NCI-H146 treated with DMSO at 0.1 percent for 48 hours (cell line): ENCODE results near the gene POFUT1.
"Not testable (repeated sequence)": the region's sequence is repeated elsewhere in the genome, so short reads cannot be mapped to it uniquely, and the experiment has no call there.

Experiments used
- DNase-seq: peaks from one replicate; lab custom pipeline; 2025; ENCODE audit not compliant: unreplicated experiment; lab: John Stamatoyannopoulos, UW

The POFUT1 gene

DNA sequence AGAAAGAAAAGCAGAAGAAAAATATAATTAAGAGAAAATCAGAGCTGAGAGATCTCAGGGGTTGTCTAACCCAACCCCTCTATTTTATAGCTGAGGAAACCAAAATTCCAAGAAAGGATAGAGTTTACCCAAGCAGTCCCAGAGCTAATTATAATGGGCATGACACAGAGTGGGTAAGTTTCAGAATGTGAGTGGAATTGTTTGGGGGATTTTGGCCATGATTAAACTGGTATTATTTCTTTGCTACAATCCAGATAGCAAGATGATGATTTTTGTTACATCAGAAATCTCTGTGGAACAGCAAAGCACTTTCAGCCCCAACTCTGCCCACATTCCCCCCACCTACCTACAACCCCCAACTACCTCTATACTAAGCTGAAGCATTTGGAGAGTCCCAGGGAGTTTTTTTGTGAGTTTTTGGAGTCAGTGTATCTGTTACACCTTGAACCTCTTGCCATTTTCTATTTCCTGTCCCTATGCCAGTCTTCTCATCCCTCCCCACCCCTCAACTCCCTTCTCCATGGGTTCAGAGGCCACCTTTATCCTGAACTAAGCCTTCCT, 24.7 kb downstream of the POFUT1 start:
- DNase-seq: no peak

DNA sequence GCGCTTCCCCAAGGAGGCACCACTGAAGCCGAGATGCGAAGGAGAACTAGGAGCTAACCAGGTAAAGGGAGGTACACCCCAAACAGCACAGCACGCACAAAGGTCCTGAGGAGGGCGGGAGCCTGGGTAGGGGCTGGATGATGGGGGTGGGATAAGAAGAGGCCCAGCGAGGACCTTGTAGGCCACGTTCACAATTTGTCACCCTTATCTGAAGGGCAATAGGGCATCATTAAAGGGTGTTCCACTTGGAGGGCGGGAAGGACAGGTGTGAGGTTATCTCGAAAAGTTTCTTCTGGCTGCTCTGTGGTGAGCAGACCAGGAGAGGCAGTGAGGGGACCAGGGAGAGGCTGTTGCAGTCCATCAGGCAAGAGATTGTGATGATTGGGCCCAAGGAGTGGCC, 25.6 kb downstream of the POFUT1 start:
- no peak for DNase-seq

DNA sequence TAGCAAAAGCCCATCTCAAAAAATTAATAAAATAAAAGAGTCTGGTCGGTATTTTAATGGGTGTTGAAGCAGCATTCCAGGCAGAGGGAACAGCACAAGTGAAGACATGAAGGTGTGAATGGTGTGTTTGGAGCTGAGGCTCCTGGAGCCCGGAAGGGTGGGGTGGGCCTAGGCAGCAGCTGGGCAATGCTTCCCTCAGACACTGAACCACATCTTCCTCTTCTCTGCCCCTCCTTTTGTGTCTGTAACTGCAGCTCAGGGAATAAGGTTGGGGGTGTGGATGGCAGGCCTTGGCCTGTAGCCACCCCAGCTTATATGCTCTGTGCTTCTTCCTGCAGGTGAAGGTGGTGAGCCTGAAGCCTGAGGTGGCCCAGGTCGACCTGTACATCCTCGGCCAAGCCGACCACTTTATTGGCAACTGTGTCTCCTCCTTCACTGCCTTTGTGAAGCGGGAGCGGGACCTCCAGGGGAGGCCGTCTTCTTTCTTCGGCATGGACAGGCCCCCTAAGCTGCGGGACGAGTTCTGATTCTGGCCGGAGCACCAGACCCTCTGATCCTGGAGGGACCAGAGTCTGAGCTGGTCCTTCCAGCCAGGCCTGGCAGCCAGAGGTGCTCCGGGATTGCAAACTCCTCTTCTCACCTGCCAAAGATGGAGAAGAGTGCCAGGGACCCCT, 26.6 kb downstream of the POFUT1 start:
- DNase-seq: no peak

DNA sequence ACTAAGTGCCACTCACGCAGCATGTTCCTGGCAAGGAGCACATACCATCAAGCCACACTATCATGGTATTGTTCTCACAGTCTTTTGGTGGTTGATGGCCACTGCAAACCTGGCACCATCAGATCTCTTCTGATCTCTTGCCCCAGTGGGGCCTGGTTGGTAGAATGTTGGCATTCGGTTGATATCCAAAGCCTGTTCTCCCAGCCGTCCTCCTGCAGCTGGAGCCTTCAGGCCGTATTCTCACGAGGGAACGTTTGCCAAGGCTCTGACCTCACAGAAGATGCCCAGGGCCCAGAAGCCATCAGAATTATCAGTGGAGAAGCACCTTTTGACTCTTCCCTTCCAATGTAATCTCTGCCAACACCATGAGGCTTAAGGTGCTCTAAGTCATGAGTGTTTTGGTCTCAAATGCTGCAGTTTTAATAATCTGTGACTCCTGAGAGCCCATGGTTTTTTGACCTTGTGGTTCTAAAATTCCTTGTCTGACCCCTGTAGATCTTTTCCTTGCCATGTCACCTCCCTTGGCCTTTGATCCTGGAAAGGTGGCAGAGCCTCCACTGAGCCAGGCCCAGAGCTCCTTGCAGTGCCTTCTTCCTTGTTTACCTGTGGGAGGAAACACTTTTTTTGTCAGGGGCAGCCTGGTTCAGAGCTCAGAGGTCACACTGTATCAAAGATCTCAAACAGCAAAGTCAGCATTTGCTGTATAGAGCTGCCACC, 27.8 kb downstream of the POFUT1 start:
- DNase-seq: no peak

DNA sequence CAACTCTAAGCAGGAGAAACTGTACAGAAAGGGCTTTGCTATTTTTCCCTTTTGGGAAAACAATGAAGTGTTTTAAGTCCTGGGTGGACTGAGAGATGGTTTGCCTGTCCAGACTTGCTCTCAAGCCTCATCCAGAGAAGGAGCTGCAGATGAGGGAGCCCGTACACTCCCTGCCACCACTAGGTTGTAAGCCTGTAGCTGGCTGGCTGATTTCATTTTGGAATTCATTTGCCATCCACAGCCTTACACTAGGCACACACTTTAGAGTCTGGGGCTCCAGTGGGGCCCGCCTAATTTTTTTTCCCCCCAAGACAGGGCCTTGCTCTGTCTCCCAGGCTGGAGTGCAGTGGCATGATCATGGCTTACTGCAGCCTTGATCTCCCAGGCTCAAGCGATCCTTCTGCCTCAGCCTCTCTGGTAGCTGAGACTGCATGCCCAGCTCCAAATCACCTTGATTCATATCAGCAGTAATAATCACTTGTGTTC, 28.4 kb downstream of the POFUT1 start:
- DNase-seq: no peak

- no peak for DNase-seq
These were observed 29.1 kb downstream of the POFUT1 start for GRCh38 chr20:32236819-32237218.

- no peak for DNase-seq
These were observed 29.7 kb downstream of the POFUT1 start for GRCh38 chr20:32237419-32237818.

DNA sequence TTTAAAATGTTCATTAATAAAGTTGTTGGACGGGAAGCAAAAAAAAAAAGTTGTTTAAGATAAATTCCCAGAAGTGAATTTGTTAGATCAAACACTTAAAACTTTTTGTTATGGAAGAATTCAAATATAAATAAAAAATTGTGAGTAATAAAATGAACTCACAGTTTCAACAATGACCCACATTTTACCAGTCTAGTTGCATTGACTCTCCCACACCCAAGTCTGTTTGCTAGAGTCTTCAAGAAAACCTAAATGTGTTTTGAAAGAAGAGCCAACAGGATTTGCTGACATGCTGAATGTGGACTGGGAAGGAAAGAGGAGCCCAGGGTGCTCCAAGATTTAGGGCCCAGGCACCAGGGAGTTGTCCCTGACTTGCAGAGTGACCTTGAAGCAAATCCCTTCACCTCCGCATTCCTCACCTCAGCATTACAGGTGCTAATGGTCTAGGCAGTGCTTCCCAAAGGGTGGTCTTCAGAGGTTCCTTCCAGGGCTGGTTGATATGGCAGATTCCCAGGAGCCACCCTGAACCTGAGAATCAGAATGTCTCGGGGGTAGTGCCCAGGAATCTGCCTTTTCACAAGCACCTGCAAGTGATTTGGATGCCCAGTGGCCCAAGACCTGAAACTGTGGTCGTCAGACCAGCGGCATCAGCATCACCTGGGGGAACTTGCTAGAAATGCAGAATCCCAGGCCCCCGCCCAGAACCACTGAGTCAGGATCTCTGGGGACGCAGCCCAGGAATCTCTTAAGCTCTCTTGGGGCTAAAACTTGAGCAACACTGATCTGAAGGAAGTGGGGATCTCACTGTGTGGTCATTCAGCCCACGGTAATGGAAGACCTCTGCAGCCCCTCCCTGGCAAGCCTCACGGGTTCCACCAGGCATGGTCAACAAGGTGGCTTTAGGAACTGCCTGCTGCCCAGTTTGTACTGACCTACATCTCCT, 31.1 kb downstream of the POFUT1 start:
- DNase-seq: no peak

GRCh38 chr20:32240205-32240604, 32.5 kb downstream of the POFUT1 start:
- DNase-seq: peak; percentile 47

DNA sequence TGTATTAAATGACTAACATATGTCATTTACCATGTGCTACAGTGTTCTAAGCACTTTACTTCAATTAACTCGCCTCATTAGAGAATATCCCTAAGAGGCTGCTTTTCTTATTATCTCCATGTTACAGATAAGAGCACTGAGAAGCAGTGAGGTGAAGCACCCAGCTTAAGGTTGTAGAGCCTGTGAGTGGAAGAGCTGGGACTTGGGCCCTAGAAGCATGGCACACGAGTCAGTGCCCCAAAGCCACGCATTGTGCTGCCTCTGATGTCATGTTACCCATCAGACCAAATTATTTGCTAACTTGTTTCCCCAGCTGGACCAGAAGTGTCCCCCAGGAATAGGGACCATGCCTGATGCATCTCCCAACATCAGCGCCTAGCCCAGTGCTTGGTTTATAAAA, 34.1 kb downstream of the POFUT1 start:
- DNase-seq: no peak

DNA sequence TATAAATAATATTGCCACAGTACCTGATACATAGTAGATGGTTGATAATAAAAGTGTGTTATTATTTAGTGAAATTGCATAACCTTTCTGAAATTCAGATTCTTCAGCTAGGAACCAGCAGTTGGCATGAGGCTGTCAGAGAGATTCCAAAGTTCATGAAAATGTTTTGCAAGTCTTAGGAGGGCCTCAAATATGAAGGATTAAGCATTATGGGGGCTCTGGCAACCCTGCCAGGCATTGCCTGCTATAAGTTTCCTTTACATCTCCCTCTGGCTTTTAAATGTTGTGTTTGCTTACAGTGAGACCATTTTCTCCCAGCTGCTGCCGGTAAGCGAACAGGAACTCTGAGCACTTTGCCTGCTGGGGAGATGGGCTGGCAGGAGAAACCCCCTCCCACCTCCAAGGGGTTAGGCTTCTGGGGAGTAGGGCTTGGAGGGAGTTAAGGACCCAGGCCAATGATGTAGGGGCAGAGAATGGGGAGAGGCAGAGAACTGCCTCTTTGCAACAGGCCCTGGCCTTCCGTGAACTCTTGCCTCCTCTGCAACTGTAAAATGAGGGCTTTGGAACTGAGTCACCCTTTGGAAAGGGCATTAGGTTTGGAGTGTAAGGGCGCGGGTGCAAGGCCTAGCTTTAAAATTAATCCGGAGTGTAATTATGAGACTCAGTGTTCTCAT, 36.6 kb downstream of the POFUT1 start:
- no peak for DNase-seq

GRCh38 chr20:32244959-32245358, 37.3 kb downstream of the POFUT1 start:
- DNase-seq: no peak

GRCh38 chr20:32246208-32246607, 38.5 kb downstream of the POFUT1 start:
- DNase-seq: not testable (repeated sequence)

- DNase-seq: no peak
These were observed 40.4 kb downstream of the POFUT1 start for GRCh38 chr20:32248043-32248442.

DNA sequence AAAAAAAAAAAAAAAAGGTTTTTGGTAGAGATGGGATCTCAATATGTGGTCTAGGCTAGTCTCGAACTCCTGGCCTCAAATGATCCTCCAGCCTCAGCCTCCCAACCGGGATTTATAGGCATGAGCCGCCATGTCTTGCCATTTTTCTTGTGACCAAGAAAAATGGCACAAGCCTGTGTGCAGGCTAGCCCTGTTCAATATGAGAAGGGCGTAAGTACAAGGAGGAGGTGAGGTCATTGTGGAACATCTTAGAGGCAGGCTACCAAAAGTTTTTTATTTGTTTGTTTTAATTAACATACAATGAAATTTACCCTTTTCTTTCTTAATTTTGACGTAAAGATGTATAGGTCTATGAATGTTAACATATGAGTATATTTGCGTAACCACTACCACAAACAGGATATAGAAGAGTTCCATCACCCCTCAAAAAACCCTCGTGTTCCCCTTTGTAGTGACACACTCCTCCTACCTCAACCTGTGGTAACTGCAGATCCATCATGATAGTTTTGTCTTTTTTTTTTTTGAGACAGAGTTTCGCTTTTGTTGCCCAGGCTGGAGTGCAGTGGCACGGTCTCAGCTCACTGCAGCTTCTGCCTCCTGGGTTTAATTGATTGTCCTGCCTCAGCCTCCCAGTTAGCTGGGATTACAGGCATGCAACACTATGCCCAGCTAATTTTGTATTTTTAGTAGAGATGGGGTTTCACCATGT, 41.5 kb downstream of the POFUT1 start:
- no peak for DNase-seq

GRCh38 chr20:32251470-32251869, 43.8 kb downstream of the POFUT1 start:
- no peak for DNase-seq

DNA sequence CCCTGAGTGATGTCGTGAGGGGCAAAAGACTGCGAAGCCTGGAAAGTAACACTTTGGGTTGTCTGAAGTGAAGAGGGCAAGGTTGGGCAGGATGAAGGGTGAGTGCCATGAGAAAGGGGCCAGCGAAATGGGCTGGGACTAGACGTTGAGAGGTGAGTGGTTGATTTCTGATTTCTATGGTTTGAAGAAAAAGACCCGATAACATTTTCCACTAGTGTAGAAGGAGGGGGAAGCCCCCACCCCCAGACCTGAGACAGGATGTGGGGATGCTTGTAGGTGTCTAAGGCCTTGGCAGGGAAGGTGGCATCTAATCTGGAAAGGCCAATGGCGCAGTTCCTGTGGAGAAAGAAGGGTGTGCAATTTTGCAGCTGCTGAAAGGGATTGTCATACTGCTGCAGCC, 44.5 kb downstream of the POFUT1 start:
- no peak for DNase-seq

GRCh38 chr20:32260973-32261372, 53.3 kb downstream of the POFUT1 start:
- DNase-seq: not testable (repeated sequence)

DNA sequence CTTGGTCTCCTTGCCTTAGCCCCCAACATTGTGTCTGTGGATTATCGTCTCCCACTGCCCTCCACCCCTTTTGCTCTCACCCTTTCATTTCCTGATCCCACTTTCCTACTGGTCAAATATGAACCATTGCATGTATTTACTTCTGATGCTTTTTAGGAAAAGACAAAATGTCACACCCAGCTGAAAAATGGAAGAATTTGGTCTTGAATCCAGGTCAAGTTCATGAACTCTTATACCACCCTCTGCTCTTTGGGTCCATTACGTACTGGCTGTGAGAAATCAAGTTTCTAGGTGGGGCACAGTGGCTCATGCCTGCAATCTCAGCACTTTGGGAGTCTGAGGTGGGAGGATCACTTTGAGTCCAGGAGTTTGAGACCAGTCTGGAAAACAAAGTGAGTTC, 54.0 kb downstream of the POFUT1 start:
- no peak for DNase-seq

DNA sequence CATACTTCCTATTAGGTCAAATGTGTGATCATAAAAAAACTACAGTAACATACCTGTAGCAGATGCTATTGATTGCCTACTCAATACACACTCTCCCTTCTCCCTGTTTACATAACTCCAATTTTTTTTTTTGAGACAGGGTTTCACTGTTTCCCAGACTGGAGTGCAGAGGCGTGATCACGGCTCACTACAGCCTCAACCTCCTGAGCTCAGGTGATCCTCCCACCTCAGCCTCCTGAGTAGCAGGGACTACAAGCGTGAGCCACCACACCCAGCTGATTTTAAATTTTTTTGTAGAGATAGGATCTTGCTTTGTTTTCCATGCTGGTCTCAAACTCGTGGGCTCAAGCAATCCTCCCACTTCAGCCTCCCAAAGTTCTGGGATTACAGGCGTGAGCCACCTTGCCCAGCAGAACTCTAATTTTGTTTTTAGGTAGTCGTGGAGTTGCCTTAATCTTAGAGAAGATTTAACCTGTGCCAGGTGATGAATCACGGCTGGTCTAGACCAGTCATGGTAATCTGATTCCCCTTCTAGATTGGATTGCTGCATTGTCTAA, 55.8 kb downstream of the POFUT1 start:
- DNase-seq: peak; percentile 69
